Measurements from ENCODE around the gene PLS3.

GRCh38 chrX:115579327-115579726, 18.4 kb downstream of the PLS3 start:
- TF ChIP-seq CTCF (IDR thresholded peaks at IDR 0.05) (no peak), POLR2A (IDR thresholded peaks at IDR 0.05) (no peak)
